ENCODE results near the gene SETD9.

DNA sequence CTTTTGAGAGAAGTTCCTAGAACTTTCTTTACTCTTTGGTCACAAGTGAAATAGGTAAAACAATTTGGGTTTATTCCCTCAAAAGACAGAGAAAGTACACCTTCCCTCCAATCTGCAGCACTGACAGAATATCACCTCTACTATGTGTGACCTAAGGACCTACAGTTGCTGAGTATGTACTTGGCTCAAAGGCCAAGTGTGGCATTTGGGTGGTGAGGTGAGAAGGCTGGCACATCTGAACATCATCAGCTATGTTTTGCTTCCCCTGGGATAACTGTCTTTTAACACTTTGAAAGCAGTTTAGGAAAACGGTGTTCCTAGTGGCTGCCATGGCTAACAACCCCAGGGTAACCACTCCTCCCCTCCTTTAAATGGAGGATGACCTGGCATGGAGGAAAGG lies 24.9 kb downstream of the SETD9 start:
- TF ChIP-seq, protein P1, sequence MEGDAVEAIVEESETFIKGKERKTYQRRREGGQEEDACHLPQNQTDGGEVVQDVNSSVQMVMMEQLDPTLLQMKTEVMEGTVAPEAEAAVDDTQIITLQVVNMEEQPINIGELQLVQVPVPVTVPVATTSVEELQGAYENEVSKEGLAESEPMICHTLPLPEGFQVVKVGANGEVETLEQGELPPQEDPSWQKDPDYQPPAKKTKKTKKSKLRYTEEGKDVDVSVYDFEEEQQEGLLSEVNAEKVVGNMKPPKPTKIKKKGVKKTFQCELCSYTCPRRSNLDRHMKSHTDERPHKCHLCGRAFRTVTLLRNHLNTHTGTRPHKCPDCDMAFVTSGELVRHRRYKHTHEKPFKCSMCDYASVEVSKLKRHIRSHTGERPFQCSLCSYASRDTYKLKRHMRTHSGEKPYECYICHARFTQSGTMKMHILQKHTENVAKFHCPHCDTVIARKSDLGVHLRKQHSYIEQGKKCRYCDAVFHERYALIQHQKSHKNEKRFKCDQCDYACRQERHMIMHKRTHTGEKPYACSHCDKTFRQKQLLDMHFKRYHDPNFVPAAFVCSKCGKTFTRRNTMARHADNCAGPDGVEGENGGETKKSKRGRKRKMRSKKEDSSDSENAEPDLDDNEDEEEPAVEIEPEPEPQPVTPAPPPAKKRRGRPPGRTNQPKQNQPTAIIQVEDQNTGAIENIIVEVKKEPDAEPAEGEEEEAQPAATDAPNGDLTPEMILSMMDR (conservative IDR thresholded peaks at IDR 0.05): no peak
- no peak for TF ChIP-seq EZH2 (IDR thresholded peaks at IDR 0.05; ENCODE audit: low read depth)

Measured in PC-9 (cell line).